GM13976 (cell line): ENCODE data around the gene IFFO2.

Experiments
- DNase-seq: peaks from one replicate; pipeline ENCODE4 v3.0.0; 2012; ENCODE audit warnings: low spot score
- CTCF ChIP-seq: IDR thresholded peaks from 2 replicates; pipeline ENCODE4 v1.5.1; 2012; ENCODE audit warnings: borderline replicate concordance, mild to moderate bottlenecking; ENCODE audit not compliant: insufficient read depth; ENCODE audit errors: extremely low read depth, missing control alignments, control extremely low read depth
- in situ Hi-C: fragments of 300-500 bp; cut with MboI; formaldehyde crosslinking; loops from one replicate; pipeline ENCODE4 v1.12.0; 2022; ENCODE audit warnings: low sequenced_read_pairs, mixed read lengths, inconsistent platforms; ENCODE audit not compliant: unreplicated experiment

The IFFO2 gene

DNA sequence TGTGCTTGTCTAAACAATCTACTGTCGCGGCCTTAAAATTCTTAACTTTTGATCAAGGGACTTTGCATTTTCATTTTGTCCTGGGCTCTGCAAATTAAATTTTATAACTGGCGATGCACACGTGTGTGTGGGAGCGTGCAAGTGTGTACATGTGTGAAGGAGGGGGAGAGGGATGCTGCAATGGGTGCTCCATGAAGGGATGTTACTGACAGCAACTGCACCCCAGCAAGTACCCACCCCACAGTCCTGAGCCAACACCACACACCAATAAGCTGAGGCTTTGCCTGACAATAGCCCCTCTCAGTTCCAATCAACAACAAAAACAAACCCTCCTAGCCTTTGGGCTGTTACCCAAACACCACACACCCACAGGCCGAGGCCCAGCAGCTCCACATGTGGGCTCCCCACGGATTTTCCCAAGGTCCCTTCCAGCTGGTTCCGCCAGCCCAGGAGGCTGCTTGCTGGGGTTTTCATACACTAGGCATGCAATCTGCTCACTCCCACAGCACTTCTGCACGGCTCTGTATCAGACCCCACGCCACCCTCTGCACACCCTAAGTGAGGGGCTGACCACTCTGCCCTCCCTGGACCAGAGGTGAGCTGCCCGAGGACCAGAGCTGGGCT, 32.8 kb upstream of the IFFO2 start:
- DNase-seq = no peak
- TF ChIP-seq CTCF = no peak
- in situ Hi-C loops = no loop called here

- no peak for TF ChIP-seq CTCF
- in situ Hi-C loops = no loop called here
These were observed 24.8 kb upstream of the IFFO2 start for GRCh38 chr1:18981242-18981641.

DNA sequence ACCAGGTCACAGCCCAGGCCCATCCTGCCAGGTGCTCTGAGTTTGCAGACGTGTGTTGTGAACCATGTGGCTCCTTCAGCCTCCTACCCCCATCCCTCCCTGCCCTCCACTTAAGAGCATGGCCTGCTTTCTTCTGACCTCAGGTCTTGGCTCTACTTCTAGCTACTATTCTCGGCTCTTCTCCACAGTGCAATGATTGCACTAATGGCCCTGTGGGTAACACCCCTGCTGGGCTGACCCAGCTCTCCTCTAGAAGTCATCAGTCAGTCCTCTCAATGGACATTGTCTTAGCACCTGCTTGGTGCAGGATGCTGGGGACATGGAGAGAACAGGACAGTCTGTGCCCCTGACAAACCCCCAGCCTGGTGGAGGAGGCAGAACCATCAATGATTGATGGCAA, 22.2 kb upstream of the IFFO2 start:
- in situ Hi-C loops = no loop called here
- no peak for TF ChIP-seq CTCF
- no peak for DNase-seq

More at GRCh38 chr1:18981242-18981641, 24.8 kb upstream of the IFFO2 start:
- DNase-seq = no peak

- in situ Hi-C loops = no loop called here
- TF ChIP-seq CTCF = no peak
- DNase-seq = no peak
These were observed 21.0 kb upstream of the IFFO2 start for GRCh38 chr1:18977428-18977827.

DNA sequence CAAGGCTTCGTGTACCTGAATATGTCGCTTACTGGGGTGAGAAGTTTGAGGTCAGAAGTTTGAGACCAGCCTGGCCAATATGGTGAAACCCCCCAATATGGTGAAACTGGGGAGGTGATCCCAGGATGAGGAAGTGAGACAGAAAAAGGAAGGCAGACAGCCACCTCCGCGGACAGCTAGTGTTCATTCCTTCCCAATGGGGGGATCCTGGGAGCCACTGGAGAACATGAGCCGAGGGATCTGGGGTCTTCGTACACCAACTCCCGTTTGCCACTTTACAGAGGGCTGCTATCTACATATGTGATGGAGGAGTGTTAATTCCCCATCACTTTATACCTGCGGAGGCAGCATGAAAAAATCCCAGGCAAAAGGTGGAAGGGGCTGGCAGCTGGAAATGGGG, 19.6 kb upstream of the IFFO2 start:
- in situ Hi-C loops = no loop called here
- DNase-seq = no peak
- no peak for TF ChIP-seq CTCF

- DNase-seq = no peak
- no peak for TF ChIP-seq CTCF
- in situ Hi-C loops = no loop called here
These were observed 18.1 kb upstream of the IFFO2 start for GRCh38 chr1:18974606-18975005.
